ENCODE results near the gene SBF2.
"Not testable (repeated sequence)": the region's sequence is repeated elsewhere in the genome, so short reads cannot be mapped to it uniquely, and the experiment has no call there.

The SBF2 gene

GRCh38 chr11:10263929-10264328 lies 30.1 kb downstream of the SBF2 start:
- DNase-seq: peak; percentile 87

- DNase-seq: peak; percentile 60
Observed at GRCh38 chr11:10261821-10262220, 32.2 kb downstream of the SBF2 start.

DNA sequence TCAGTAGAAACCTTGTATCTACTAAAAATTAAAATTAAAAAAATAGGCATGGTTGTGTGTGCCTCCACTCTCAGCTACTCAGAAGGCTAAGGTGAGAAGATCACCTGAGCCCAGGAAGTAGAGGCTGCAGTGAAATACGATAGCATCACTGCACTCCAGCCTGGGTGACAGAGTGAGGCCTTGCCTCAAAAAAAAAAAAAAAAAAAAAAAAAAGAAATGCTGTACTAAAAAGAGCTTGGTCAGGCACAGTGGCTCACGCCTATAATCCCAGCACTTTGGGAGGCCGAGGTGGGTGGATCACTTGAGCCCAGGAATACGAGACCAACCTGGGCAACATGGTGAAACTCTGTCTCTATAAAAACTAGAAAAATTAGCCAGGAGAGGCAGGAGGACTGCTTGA lies 36.5 kb downstream of the SBF2 start:
- no peak for DNase-seq

- no peak for DNase-seq
Observed at GRCh38 chr11:10255388-10256125, 38.5 kb downstream of the SBF2 start.

GRCh38 chr11:10249448-10250131 lies 44.4 kb downstream of the SBF2 start:
- DNase-seq: peak; percentile 84

DNA sequence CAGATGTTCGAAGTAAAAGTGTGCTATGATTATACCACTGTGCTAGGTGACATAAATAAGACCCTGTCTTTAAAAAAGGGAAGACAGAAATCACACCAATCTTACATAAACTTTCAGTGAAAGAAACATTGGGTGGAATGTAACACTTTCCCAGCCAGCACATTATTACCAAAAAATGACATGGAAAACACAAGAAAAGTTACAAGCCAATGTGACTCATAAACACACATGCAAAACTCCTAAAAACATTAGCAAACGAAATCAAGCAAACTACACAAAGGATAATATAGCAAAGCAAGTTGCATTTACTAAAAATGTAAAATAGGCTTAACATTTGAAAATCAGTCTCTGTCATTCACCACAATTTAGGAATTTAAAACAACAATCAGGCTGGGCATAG lies 47.0 kb downstream of the SBF2 start:
- peak; percentile 55 for DNase-seq

DNA sequence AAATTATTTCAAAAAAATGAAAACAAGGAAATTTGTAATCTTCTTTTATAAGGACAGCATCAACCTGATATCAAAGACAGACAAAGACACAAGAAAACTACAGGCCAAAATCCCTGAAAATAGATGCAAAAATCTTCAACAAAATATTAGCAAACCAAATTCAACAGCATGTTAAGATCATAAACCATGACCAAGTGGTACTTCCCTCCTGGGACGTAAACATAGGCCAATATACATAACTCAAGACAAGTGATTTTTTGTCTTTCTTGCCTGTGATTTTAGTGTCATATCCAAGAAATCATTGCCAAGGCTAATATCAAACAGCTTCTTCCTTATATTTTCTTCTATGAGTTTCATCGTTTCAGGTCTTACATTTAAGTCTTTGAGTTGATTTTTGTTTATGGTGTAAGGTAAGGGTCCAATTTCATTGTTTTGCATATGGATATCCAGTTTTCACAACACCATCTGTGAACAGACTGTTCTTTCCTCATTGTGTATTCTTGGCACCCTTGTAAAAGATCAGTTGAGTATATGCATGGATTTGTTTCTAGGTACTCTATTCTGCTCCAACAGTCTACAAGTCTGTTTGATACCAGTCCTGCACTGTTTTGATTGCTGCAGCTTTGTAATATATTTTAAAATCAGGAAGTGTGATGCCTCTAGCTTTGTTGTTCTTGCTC lies 50.0 kb downstream of the SBF2 start:
- DNase-seq: no peak

GRCh38 chr11:10236840-10237239 lies 57.2 kb downstream of the SBF2 start:
- DNase-seq: no peak

- DNase-seq: peak; percentile 89
Observed at GRCh38 chr11:10233581-10233980, 60.4 kb downstream of the SBF2 start.

DNA sequence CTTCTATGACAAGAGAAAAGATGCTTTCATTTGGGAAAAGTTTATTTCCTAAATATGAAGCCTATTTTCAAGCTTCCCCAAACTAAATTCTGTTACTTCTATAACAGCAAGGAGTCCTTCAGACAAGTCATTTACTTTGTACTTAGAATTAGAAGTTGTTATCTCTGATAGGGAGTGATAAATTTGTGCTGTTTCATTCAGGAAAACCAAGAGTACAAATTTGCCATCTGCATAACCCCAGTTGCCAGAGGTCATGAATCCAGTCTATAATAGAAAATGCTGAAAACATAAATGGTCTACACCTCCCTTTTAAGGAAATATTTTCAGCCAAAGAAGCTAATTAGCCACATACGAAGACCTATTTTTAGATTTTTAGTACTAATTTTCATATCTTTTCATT lies 61.3 kb downstream of the SBF2 start:
- DNase-seq: no peak

DNA sequence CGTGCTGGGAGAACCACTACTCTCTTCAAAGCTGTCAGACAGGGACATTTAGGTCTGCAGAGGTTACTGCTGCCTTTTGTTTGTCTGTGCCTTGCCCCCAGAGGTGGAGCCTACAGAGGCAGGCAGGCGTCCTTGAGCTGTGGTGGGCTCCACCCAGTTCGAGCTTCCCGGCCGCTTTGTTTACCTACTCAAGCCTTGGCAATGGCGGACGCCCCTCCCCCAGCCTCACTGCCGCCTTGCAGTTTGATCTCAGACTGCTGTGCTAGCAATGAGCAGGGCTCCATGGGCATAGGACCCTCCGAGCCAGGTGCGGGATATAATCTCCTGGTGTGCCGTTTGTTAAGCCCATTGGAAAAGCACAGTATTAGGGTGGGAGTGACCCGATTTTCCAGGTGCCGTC lies 62.2 kb downstream of the SBF2 start:
- DNase-seq: not testable (repeated sequence)

- no peak for DNase-seq
Observed at GRCh38 chr11:10225553-10225952, 68.5 kb downstream of the SBF2 start.

DNA sequence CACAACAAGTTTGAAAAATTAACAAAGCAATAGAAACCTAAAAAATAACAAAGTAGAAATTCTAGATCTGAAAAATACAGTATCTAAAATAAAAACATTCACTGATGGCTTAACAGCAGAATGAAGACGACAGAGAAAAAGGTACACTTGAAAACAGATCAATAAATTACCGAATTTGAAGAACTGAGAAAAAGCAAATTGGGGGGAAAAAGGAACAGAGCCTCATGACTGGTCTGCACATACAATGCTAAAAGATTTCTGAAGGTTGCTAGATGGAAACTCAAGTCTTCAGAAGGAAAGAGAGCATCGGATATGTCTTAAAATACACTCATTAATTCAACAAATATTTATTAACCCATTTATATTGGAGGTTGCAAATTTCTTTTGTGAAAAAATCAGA lies 71.6 kb downstream of the SBF2 start:
- no peak for DNase-seq

DNA sequence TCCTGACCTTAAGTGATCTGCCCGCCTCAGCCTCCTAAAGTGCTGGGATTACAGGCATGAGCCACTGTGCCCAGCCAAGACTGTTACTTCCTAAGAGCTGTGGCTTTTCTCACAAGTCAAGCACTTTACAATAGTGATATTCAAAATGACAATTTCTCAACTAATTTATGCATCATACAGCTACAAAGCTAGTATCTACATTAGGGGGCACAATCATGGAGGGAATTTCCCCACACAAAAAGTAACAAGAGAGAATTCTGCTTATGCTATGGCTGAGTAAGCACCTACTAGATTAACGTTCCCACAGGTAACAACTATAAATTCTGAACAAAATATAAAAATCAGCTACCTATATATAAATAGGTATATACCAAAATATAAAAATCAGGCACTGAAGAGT lies 72.7 kb downstream of the SBF2 start:
- no peak for DNase-seq

GRCh38 chr11:10211470-10211869 lies 82.5 kb downstream of the SBF2 start:
- DNase-seq: no peak

- no peak for DNase-seq
Observed at GRCh38 chr11:10209326-10209725, 84.7 kb downstream of the SBF2 start.

GRCh38 chr11:10208131-10208575 lies 85.9 kb downstream of the SBF2 start:
- peak; percentile 62 for DNase-seq

GRCh38 chr11:10205928-10206327 lies 88.1 kb downstream of the SBF2 start:
- no peak for DNase-seq

DNA sequence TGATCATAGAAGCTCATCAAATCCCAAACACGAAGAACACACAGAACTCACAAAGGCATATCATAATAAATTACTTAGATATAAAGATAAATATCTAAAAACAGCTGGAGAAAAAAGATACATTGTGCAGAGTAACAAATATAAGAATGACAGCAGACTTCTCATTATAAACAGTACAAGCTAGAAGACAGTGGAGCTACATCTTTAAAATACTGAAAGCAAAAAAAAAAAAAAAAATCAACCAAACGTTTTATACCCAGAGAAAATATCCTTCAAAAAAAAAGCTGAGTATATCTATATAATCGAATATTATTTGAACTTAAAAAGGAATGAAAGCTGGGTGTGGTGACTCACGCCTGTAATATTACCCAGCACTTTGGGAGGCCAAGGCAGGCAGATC lies 90.0 kb downstream of the SBF2 start:
- no peak for DNase-seq

DNA sequence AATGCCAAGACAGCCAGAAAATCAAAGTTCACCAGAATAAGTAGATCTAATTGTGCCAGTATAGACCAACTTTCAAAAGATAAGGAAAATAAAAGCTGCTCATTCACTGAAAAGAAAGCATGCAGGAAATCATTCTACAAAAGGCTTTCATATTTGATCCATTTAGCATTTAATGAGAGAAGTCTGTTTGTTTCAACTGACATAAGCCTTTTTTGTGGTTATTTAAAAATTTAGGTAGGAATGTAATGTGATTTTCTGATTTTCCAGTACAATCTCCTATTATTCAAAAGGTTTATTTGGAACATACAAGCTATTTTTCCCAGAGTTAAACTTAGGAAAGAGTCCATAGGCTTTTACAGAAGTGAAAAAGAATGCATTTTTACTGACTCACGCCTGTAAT lies 92.7 kb downstream of the SBF2 start:
- peak; percentile 33 for DNase-seq

- DNase-seq: peak; percentile 92
Observed at GRCh38 chr11:10197091-10197490, 96.9 kb downstream of the SBF2 start.

GRCh38 chr11:10192036-10192435 lies 102.0 kb downstream of the SBF2 start:
- peak; percentile 47 for DNase-seq

- peak; percentile 63 for DNase-seq
Observed at GRCh38 chr11:10181811-10182210, 112.2 kb downstream of the SBF2 start.

GRCh38 chr11:10164621-10165020 lies 129.4 kb downstream of the SBF2 start:
- no peak for DNase-seq

All from fibroblast of skin of right quadriceps (primary cell).